ENCODE results near the gene RFLNA. TPM values are rescaled to one million over a fixed set of nuclear protein-coding genes. Genes with fewer than 3 reads are reported as not detected.

Gene RFLNA
- total RNA-seq, 1 experiment from 2014 or later, result 10.6 TPM

- Mint-ChIP-seq H3K4me3 (no peak overlapping the region), H3K27me3 (ENCODE audit: low read depth) (peaks cover 27% of the 10 kb centered on the region), H3K27ac (no peak overlapping the region), H3K9me3 (peaks cover 9 to 10% of the 10 kb centered on the region in 2 experiments), H3K4me1 (peaks cover 20 to 30% of the 10 kb centered on the region in 2 experiments), H3K36me3 (ENCODE audit: insufficient read depth in 1 of 3, low read depth in 3 of 3) (peaks cover 0 to 9% (median 0%) of the 10 kb centered on the region in 3 experiments; a peak in 3 of 7 replicates)
- no peak for TF ChIP-seq CTCF (conservative IDR thresholded peaks at IDR 0.05)
- H2BK5ac ChIP-seq (ENCODE audit: insufficient read length, low read length), result no peak overlapping the region
- no peak overlapping the region for H3K4me2 ChIP-seq (ENCODE audit: insufficient read depth, insufficient read length, low read length)
- H3K9ac ChIP-seq (ENCODE audit: extremely low read depth, insufficient read length, low read length), result no peak overlapping the region
- H3K56ac ChIP-seq (ENCODE audit: insufficient read length, low read depth, low read length), result no peak overlapping the region
- H2AFZ ChIP-seq (ENCODE audit: low read length), result no peak overlapping the region
- peaks cover 5% of the 10 kb centered on the region; the same call in 1 of the 2 replicates for H3K4me1 ChIP-seq (ENCODE audit: insufficient read depth, low read length)
- H4K5ac ChIP-seq (ENCODE audit: insufficient read length, low read depth, low read length), result no peak overlapping the region
- no peaks in the 10 kb centered on the region; the same call in 1 of the 2 replicates for H3K27me3 ChIP-seq (ENCODE audit: insufficient read depth, low read length)
- no peak overlapping the region for H3K27ac ChIP-seq (ENCODE audit: insufficient read length, low read depth, low read length)
- H4K8ac ChIP-seq (replicated peaks; ENCODE audit: insufficient read length, low read depth, low read length), result no peak overlapping the region
- H3K23ac ChIP-seq (ENCODE audit: insufficient read length, low read depth, low read length), result no peak overlapping the region
- no peak overlapping the region for H2BK15ac ChIP-seq (ENCODE audit: low read depth, low read length)
- no peak overlapping the region for H2AK5ac ChIP-seq (ENCODE audit: insufficient read length, low read length)
- no peak overlapping the region for H4K91ac ChIP-seq (ENCODE audit: insufficient read length, low read depth, low read length)
- no peaks in the 10 kb centered on the region for H3K9me3 ChIP-seq (ENCODE audit: control insufficient read depth, low read depth, low read length)
- DNase-seq, result no peak
- H2BK20ac ChIP-seq (ENCODE audit: low read depth, low read length, poor library complexity, severe bottlenecking), result no peak overlapping the region
- H2BK120ac ChIP-seq (ENCODE audit: low read depth, low read length, poor library complexity, severe bottlenecking), result no peak overlapping the region
- no peak overlapping the region for H3K4ac ChIP-seq (ENCODE audit: low read depth, low read length)
- no peaks in the 10 kb centered on the region for H3K79me1 ChIP-seq (ENCODE audit: insufficient read depth, low read depth, low read length, poor library complexity, severe bottlenecking)
- no peak overlapping the region for H3K18ac ChIP-seq (ENCODE audit: insufficient read length, low read depth, low read length)
- no peaks in the 10 kb centered on the region for H3K79me2 ChIP-seq (ENCODE audit: insufficient read depth, low read length)
- no peak overlapping the region for H3T11ph ChIP-seq (ENCODE audit: low read length)
- WGBS (ENCODE audit: extremely low coverage, insufficient read length, low lambda C conversion rate), result no CpG with 5 or more reads among the region's 19 CpGs
- H3K14ac ChIP-seq (ENCODE audit: insufficient read depth, low read length), result peak overlapping the region; percentile 10; the same call in 1 of the 2 replicates
- H2BK12ac ChIP-seq (ENCODE audit: insufficient read length, low read depth, low read length), result no peak overlapping the region
- no peaks in the 10 kb centered on the region for H4K20me1 ChIP-seq (ENCODE audit: control insufficient read depth, insufficient read depth, insufficient read length)
- no peaks in the 10 kb centered on the region for H3K23me2 ChIP-seq (ENCODE audit: insufficient read length, low read depth, low read length, poor library complexity, severe bottlenecking)
Observed at GRCh38 chr12:124279846-124280360, 15.0 kb upstream of the RFLNA start.
